BJ (cell line): Measurements from ENCODE around the gene CFAP73. TPM values are rescaled to one million over a fixed set of nuclear protein-coding genes. Genes with fewer than 3 reads are reported as not detected.

Experiments used
- CTCF ChIA-PET: fragments of 350-600 bp; formaldehyde crosslinking; extraction: SDS; loops from one replicate; lab custom pipeline; 2021; ENCODE audit warnings: antibody characterized with exemption, inconsistent platforms; lab: Yijun Ruan, JAX
- POLR2A ChIA-PET: fragments of 300-600 bp; sonication (Branson Sonifier 250); formaldehyde crosslinking; extraction: SDS; loops from one replicate; lab custom pipeline; 2021; ENCODE audit warnings: antibody characterized with exemption; lab: Charles Lee
- DNase-seq: peaks from one replicate; pipeline ENCODE4 v3.0.0-alpha.2; 2011; ENCODE audit warnings: low read depth
- H3K27me3 ChIP-seq: 2 replicates; pipeline ENCODE4 v1.6.0; 2011; ENCODE audit warnings: low read length; ENCODE audit not compliant: control insufficient read depth, insufficient read depth
- H3K36me3 ChIP-seq: 2 replicates; pipeline ENCODE4 v1.5.1; 2011; ENCODE audit warnings: low read length; ENCODE audit not compliant: control insufficient read depth, insufficient read depth
- H3K4me3 ChIP-seq: 2 replicates; pipeline ENCODE4 v1.5.1; 2011; ENCODE audit warnings: low read depth, mild to moderate bottlenecking, control low read depth, low read length
- polyA plus RNA-seq: library from polyadenylated mRNA; depleted of rRNA; stranded (reverse); fragments of >200 nt; gene quantifications from 2 replicates; pipeline ENCODE4 v1.2.3, GENCODE V29; 2011
- TF ChIP-seq, protein P1 (sequence below): IDR thresholded peaks from 2 replicates; pipeline ENCODE4 v1.5.1; 2011; ENCODE audit warnings: low read depth, mild to moderate bottlenecking, control low read depth, inconsistent platforms, low read length, moderate library complexity; ENCODE audit not compliant: insufficient read depth

The CFAP73 gene
- polyA plus RNA-seq, 1 experiment, result not detected

DNA sequence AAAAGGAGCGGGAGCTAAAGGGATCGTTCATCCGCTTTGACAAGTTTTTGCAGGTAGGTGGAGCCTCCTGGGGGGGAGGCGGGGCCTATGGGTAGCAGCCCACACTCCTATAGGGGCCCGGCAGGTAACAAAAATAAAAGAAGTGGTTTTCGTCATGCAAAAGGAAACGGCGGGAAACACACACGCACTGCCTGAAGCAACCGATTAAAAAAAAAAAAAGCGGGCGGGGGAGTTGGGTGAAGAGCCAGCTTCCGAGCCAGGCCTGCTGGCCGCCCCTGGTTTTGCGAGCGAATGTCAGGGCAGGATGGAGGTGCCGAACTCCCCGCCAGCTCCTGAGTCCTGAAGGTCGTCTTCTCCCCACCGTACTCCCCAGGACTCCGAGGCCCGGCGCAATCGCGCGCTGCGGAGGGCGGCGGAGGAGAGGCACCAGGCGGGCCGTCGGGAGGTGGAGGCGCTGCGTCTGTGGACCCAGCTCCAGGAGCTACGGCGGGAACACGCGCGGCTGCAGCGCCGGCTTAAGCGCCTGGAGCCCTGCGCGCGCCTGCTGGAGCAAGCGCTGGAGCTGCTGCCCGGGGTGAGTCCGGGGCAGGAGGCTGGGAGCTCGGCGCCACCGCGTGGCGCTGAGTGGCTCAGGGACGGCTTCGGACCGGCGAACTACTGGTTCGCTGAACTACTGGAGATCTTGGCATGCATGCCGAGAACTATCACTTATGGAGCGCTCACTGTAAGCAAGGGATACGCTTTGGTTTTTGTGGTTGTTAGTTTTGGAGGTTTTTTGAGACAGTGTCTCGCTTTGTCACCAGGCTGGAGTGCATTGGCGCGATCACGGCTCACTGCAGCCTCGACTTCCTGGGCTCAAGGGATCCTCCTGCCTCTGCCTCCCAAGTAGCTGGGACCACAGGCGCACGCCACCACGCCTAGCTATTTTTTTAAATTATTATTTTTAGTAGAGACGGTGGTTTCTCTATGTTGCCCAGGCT is 3.6 kb downstream of the CFAP73 start:
- peaks cover 2% of the 10 kb centered on the region for H3K36me3 ChIP-seq
- TF ChIP-seq, protein P1, sequence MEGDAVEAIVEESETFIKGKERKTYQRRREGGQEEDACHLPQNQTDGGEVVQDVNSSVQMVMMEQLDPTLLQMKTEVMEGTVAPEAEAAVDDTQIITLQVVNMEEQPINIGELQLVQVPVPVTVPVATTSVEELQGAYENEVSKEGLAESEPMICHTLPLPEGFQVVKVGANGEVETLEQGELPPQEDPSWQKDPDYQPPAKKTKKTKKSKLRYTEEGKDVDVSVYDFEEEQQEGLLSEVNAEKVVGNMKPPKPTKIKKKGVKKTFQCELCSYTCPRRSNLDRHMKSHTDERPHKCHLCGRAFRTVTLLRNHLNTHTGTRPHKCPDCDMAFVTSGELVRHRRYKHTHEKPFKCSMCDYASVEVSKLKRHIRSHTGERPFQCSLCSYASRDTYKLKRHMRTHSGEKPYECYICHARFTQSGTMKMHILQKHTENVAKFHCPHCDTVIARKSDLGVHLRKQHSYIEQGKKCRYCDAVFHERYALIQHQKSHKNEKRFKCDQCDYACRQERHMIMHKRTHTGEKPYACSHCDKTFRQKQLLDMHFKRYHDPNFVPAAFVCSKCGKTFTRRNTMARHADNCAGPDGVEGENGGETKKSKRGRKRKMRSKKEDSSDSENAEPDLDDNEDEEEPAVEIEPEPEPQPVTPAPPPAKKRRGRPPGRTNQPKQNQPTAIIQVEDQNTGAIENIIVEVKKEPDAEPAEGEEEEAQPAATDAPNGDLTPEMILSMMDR, result peak; percentile 59
- peaks cover 23% of the 10 kb centered on the region for H3K27me3 ChIP-seq
- POLR2A ChIA-PET, result interaction anchor here (0.6 kb wide), 1 partner anchor 107 kb away, joined by 6 read pairs; no protein-coding TSS in a partner anchor
- H3K4me3 ChIP-seq, result peak overlapping the region; percentile 32
- DNase-seq, result peak; percentile 10
- CTCF ChIA-PET, result interaction anchor here (0.8 to 7.2 kb wide), 8 partner anchors 8 to 108 kb away, joined by 3 to 54 read pairs (median 6); no protein-coding TSS in a partner anchor

DNA sequence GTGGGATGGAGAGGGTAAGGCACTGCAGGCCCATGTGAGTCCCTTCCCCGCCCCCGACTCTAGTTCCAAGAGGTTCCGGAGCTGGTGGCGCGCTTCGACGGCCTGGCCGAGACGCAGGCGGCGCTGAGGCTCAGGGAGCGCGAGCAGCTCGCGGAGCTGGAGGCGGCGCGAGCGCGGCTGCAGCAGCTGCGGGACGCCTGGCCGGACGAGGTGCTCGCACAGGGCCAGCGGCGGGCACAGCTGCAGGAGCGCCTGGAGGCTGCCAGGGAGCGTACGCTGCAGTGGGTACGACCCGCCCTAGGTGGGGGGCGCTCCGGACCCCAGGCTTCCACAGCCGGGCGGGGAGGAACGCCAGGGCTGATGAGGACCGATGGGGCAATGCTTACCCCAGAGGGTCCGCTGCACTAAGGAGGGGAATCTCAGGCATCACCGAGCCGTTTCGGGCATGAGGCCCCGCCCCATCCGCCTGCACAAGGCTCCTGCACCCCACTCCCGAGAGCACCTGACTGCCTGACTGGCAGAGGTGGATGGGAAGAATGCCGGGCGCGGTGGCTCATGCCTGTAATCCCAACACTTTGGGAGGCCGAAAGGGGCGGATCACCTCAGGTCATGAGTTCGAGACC is 4.9 kb downstream of the CFAP73 start:
- H3K4me3 ChIP-seq, result peak overlapping the region; percentile 16

DNA sequence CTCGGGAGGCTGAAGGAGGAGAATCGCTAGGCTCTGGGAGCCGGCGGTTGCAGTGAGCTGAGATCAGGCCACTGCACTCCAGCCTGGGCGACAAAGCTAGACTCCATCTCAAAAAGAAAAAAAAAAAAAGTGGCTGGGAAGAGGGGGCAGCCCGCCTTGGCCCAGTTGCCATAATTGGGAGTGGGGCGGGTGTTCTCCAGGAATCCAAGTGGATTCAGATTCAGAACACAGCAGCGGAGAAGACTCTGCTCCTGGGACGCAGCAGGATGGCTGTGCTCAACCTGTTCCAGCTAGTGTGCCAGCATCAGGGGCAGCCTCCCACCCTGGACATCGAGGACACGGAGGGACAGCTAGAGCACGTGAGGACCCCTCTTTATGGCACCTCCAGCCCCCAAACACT is 5.5 kb downstream of the CFAP73 start:
- TF ChIP-seq, protein P1, result no peak
- POLR2A ChIA-PET, result no interaction called here
- DNase-seq, result no peak
- CTCF ChIA-PET, result interaction anchor here (0.8 to 7.2 kb wide), 3 partner anchors 19 to 105 kb away, joined by 3 to 54 read pairs (median 31); no protein-coding TSS in a partner anchor
- peaks cover 23% of the 10 kb centered on the region for H3K27me3 ChIP-seq
- peaks cover 16% of the 10 kb centered on the region for H3K36me3 ChIP-seq
- no peak overlapping the region for H3K4me3 ChIP-seq

More for the DNA sequence above, 4.9 kb downstream of the CFAP73 start:
- TF ChIP-seq, protein P1, result no peak
- H3K27me3 ChIP-seq, result peaks cover 23% of the 10 kb centered on the region
- ChIA-PET CTCF (interaction anchor here (0.8 to 7.2 kb wide), 4 partner anchors 9 to 105 kb away, joined by 3 to 54 read pairs (median 20); no protein-coding TSS in a partner anchor), POLR2A (no interaction called here)
- no peak for DNase-seq
- H3K36me3 ChIP-seq, result peaks cover 11% of the 10 kb centered on the region

DNA sequence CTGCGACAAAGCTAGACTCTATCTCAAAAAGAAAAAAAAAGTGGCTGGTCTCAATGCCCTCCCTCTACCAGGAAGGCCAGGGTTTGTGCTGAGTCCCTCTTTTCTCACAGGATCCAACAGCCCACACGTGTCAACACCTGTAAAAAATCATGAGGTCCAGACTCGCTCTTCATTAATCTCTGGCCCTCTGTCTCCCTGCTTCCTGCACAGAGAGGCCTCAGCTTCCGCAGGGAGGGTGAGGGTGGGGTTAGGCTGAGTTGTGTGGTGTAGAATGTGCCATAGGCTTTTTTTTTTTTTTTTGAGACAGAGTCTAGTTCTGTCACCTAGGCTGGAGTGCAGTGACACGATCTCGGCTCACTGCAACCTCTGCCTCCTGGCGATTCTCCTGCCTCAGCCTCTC is 6.1 kb downstream of the CFAP73 start:
- Histone ChIP-seq H3K27me3 (peaks cover 23% of the 10 kb centered on the region), H3K36me3 (peaks cover 18% of the 10 kb centered on the region), H3K4me3 (no peak overlapping the region)
- CTCF ChIA-PET, result interaction anchor here (5.2 to 7.2 kb wide), 2 partner anchors 18 to 106 kb away, joined by 31 to 54 read pairs; no protein-coding TSS in a partner anchor
- DNase-seq, result no peak
- TF ChIP-seq, protein P1, result no peak
- POLR2A ChIA-PET, result no interaction called here
